ENCODE data around the gene IZUMO4.

Gene IZUMO4

DNA sequence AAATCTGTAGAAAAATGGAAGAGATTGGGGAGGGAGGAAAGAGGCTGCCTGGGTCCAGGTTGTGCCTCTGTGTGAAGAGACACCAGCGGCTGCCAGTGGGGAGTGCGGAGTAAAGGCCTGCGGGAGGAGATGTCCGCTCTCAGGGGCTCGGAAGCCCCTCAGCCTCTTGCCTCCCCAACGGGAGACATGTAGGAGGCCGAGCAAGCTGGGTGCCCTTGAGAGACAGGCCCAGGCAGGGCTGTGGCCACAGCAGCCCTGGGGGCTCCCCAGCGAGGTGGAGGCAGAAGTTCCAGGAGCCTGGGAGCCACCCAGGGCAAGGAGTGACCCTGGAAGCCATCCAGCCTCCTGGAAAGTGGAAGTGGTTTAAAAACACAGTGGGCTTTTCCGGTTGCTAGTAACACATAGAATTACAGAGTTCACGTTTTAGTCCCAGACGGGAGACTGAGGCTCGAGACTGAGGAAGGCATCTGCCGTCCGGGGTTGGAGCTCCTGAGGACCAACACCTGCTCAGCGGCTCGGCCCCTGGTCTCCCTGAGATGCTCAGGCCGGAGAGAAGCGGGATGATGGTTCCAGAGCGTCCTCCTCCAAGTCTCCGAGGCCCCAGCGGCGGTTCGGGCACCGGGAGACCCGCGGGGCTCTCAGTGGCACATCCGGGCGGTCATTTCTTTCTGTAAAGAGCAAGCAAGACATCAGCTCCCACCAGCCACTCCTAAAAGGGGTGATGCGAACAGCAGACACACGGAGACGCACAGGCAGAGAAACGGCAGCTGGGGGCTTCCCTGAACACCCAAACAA, 23.8 kb upstream of the IZUMO4 start:
- DNase-seq (ENCODE audit: low spot score), result no peak
- TF ChIP-seq, protein P1, sequence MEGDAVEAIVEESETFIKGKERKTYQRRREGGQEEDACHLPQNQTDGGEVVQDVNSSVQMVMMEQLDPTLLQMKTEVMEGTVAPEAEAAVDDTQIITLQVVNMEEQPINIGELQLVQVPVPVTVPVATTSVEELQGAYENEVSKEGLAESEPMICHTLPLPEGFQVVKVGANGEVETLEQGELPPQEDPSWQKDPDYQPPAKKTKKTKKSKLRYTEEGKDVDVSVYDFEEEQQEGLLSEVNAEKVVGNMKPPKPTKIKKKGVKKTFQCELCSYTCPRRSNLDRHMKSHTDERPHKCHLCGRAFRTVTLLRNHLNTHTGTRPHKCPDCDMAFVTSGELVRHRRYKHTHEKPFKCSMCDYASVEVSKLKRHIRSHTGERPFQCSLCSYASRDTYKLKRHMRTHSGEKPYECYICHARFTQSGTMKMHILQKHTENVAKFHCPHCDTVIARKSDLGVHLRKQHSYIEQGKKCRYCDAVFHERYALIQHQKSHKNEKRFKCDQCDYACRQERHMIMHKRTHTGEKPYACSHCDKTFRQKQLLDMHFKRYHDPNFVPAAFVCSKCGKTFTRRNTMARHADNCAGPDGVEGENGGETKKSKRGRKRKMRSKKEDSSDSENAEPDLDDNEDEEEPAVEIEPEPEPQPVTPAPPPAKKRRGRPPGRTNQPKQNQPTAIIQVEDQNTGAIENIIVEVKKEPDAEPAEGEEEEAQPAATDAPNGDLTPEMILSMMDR (IDR thresholded peaks at IDR 0.05; ENCODE audit: extremely low read depth, missing control alignments), result no peak

DNA sequence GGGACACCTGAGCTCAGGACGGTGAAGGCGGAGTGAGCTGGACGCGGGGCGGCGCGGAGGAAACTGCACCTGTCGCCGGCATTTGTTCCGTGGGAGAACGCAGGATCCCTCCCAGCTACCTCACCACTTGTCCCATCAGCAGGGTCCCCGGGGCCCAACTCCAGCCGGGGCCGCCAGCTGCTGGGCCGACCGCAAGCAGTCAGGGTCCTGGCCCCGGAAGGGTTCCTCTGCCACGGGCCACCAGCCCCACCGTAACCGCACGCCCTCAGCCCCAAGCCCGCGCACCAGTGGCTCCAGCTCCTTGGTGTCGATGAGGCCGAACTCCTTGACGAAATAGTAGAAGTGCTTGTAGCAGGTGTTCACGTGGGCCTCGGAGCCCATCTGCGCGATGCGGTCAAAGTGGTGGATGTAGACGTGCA, 20.2 kb upstream of the IZUMO4 start:
- TF ChIP-seq, protein P1 (IDR thresholded peaks at IDR 0.05; ENCODE audit: extremely low read depth, missing control alignments), result no peak
- DNase-seq (ENCODE audit: low spot score), result no peak

DNA sequence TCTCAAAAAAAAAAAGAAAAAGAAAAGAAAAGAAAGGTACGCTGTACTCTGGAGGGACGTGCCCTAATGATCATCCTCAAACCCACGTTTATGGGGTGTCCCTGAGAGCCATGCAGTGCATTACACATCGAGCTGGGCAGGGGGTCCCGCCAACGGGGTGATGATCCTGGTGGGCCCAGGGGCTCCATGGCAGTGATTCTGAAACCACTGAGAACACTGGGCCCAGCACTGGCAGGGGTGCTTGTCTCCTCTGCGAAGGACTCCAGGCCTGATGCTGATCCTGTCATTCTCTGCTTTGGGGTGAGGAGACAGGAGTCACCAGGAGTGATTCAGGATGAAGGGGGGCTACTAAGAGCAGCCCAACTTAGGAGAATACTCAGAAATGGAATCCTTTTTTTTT, 19.3 kb upstream of the IZUMO4 start:
- TF ChIP-seq, protein P1 (IDR thresholded peaks at IDR 0.05; ENCODE audit: extremely low read depth, missing control alignments), result no peak
- no peak for DNase-seq (ENCODE audit: low spot score)

DNA sequence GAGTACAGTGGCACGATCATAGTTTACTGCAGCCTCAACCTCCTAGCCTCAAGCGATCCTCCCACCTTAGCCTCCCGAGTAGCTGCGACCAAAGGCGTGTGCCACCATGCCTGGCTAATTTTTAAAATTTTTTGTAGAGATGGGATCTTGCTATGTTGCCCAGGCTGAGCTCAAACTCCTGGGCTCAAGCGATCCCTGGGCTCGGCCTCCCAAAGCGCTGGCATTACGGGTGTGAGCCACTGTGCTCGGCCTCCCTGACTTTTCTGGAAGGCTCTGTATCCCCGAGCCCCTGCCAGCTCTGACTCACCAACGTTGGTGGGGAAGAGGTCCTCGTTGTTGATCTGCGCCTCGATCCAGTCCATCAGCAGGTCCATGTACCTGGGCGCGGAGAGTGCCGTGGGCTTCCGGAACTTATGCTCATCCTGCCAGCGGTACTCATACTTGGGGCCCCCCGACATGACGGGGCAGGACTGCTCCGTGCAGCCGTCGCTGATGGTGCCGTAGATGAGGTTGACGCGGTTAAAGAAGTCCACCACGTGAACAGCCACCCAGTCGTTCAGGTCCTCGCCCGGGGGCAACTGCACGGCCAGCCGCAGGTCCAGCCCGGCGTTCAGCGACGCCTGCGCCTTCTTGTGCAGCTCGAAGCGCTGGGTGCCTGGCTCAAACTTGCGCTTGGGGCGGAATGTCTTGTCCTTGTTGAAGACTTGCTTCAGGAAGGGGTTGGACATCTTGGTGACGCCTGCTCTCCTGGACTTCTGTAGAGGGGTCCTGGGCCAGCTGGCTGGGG, 18.7 kb upstream of the IZUMO4 start:
- no peak for DNase-seq (ENCODE audit: low spot score)
- TF ChIP-seq, protein P1 (IDR thresholded peaks at IDR 0.05; ENCODE audit: extremely low read depth, missing control alignments), result no peak

DNA sequence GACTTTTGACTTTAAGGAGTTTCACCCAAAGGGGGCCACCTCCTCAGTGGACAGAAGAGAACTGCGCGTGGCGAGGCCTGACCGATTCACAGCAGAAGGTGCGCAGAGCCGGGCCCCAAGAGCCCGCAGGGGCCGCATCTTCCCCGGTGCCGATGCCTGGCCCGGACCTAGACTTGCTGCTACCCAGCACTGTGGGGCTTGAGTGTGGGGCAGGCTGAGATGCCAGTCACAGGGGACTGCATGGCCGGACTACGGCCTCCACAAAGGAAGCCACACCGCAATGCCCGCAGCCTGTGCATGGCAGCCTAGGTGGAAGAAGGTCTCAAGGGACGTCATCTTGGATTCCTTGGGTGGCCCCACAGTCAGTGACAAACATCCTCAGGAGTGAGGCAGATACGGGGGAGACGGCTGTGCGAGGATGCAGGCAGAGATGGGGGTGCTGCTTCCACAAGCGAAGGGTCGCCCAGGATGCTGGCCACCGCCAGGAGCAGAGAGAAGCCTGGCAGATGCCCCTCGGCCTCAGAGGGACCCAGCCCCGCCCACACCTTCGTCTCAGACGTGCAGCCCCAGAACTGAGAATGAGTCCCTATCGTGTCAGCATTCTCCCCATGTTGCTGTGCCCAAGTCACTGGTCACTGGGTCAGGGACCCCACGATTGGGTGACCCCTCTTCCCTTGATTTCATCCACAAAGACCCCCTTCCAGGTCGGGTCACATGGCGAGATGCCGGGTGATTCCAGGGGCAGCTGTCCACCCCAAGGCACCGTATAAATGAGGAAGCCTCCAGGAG, 17.4 kb upstream of the IZUMO4 start:
- TF ChIP-seq, protein P1 (IDR thresholded peaks at IDR 0.05; ENCODE audit: extremely low read depth, missing control alignments), result no peak
- DNase-seq (ENCODE audit: low spot score), result no peak

DNA sequence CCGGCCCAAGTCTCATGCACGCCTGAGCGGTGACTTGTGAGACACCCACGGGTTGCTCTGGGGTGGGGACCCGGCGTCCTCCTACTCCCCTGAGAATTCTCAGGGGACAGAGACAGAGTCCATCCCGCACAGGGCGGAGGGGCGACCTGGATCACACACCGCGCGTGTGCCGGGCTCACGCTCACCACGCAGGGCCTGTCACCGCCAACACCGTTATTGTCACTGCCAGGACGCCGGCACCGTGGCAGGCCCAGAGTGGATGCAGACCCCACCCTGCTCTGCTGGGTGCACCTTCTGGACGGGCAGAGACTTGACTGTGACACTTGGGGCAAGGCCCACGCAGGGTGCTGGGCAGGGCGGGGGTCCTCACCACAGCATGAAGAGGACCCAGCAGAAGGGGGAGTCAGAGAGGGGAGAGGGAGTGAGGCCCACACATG, 16.8 kb upstream of the IZUMO4 start:
- DNase-seq (ENCODE audit: low spot score), result no peak
- TF ChIP-seq, protein P1 (IDR thresholded peaks at IDR 0.05; ENCODE audit: extremely low read depth, missing control alignments), result no peak

All from GM20000 (cell line).